Epithelial cell of prostate (primary cell): Measurements from ENCODE around the gene PDE11A.

Source experiments
- DNase-seq: peaks from one replicate; pipeline ENCODE4 v3.0.0-alpha.2; 2011; ENCODE audit warnings: low read depth, low spot score
- H3K27ac ChIP-seq: fragments of 450-650 bp; 2 replicates; pipeline ENCODE4 v1.5.1; 2017; ENCODE audit warnings: mild to moderate bottlenecking

The PDE11A gene

DNA sequence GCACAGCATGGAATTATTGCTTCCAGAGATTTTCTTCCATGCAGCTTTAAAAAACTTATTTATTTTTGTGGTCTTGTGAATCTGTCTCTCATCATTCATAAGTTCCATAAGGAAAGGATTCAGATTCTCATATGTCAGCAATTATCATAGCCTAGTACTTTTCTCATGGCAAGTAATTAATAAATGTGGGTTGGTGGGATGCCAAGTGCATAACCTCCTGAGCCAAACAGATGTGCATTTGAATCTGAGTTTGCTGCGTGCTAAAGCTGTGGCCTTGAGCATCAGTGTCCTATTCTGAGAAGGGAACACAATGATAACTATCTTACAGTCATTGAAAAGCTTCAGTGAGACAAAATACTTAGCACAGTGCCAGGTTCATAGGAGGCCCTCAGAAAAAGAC is 331.9 kb downstream of the PDE11A start:
- DNase-seq, result no peak

DNA sequence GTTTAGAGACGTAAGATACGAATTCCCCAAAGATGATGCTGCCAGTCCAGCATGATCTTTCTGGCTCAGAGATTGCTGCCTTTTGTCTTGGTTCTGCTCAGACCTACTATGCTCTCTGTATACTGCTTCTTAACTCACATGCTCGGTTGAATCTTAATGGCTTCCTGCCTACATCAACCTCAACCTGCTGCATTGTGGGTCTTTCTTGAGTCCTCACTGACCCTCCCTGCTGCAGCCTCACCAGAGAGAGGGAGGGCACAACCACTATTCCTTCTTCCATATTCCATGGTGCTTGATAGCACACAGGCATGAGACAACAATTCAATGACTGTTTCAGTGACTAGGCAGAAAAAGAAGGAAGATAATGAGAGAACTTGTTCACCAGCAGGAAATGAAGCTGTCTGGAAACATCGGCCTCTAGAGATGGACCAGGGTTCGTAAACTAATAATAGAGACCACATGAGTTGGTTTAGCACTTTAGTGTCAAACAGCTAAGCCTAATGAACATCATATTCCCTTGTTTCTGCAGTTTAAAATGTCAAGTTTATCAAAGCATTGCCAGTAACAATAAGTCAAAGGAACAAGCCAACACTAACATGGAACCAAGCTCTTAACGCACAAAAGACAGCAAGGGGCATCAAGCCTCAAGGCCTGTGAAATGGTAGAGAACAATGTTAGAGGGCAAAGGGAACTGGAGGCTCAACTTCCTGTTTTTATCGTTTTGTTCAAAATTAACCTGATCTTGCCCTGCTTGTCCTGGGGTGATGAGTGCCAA is 333.9 kb downstream of the PDE11A start:
- DNase-seq, result no peak
- H3K27ac ChIP-seq, result no peak overlapping the region

More for the DNA sequence above, 331.9 kb downstream of the PDE11A start:
- H3K27ac ChIP-seq, result no peak overlapping the region

DNA sequence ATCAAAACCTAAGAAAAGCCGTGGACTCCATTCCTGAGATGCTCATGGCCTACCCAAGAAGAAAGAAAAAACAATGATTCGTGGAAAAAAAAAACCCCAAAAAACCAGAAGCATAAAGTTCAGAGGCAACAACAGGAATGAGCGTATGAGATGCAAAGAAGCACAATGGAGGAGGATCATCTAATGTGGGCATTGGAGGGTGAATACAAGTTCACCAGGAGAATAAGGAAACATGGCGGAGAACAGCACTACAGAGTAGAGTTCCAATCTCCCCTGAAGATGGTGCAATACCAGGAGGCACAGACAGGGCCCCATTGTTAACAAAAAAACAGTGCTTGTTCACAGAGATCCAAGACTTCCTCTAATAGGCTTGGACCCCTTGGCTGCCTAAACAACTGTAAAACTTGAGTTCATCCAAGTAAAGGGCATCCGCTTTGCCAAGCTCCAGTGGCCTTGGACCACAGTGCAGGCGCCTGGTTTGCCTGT is 337.2 kb downstream of the PDE11A start:
- H3K27ac ChIP-seq, result no peak overlapping the region
- no peak for DNase-seq

DNA sequence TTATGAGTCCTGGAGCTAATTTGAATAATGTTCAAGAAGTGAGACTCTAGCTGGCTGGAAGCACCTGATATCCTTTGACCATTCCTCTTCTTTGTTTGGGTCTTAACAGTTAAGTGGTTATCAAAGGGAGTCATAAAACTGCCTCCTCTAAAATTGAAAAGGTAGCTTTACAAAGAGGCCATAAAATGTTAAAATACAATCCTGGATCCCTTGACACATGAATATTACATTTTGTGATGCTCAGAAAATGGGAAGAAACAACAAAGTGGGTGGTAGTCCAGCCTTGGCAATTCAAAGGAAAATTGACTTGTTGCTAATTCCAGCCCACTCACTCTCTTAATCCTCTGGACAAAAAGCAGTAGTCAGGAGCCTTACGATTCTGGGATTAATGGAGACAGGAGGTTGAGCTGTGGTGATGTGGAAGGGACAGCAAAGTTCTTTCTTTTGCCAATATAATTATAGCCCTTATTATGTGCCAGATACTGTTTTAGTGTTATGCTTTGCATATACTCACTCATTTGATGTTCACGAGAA is 339.2 kb downstream of the PDE11A start:
- no peak for DNase-seq
- H3K27ac ChIP-seq, result no peak overlapping the region

DNA sequence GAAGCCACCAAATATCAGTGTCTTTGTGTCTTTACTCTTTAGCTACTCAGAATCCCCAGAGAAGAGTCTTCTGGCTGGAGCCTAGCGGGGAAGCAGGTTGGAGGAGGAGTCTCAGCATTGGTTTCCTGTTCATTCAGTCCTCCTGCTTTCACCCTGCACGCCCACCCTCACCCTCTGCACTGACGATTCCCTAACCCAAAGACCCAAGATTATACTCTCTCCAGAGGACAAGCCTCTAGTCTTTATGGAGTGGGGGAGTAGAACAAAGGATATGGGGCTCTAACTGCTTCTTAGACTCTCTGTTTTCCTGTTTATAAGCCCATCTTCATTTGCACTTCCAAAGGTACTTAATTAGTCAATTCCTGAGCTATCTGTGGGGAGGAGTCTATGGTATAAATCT is 341.2 kb downstream of the PDE11A start:
- H3K27ac ChIP-seq, result no peak overlapping the region
- DNase-seq, result no peak

DNA sequence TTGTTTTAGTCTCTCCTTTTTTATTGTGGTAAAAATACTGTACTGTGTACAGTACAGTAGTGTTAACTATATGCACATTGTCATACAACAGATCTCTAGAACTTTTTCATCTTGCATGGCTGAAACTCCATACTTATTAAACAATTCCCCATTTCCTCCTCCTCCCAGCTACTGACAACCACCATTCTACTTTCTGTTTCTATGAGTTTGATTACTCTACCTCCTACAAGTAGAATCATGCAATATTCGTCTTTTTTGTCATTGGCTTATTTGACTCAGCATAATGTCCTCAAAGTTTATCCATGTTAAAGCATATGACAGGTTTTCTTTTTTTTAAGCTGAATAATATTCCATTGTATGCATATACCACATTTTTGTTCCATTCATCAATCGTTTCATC is 341.8 kb downstream of the PDE11A start:
- DNase-seq, result no peak

DNA sequence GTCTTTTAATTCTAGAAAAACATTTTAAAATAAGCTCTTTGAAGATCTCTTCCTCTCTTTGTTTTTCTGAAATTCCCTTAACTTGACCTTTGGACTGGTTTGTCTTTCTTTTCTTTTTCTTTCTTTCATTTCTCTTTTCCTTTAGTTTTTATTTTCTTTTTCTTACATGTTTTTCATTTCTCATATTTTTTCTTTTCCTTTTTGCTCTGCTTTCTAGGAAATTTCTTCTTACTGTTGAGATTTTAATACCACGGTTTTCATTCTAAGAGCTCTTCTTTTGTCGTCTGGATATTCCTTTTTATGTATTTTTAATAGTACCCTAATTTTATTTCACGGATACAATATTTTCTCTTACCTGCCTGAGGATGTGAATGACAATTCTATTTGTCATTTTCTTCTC is 342.2 kb downstream of the PDE11A start:
- no peak for DNase-seq
- H3K27ac ChIP-seq, result no peak overlapping the region

More for the DNA sequence above, 341.8 kb downstream of the PDE11A start:
- H3K27ac ChIP-seq, result no peak overlapping the region

DNA sequence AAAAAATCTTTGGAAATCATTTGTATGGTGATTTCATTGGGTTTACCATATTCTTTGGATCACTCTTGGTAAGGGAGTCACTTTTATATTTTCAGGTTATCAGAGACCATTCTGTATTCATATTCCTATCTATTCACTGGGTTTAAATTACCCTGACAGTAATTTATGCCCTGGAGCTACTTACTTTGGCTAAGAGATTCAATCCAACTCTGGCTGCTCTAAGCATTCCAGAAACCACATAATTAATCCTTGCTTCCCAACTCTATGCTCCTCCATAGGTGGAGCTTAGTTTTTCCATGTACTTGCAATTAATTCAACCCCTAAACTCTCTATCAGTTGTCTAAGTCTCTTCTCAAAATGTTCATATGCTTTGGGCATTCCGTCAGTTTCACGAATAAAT is 343.7 kb downstream of the PDE11A start:
- no peak for DNase-seq
- no peak overlapping the region for H3K27ac ChIP-seq

DNA sequence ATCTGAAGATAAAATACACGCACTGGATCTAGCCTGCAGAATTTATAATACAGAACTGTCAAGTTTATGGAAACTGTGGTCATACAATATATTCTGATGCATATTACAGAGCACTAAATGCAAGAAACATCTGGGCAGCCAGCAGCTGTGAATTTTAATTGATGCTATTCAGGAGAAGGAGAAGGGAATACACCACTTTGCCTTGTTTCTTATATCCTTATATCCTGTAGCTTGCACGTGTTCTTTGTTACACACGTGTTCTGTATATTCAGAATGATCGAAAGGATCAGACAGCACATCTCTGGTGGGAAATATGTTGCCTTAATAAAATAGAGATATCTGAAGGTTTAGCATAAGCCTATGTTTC is 344.2 kb downstream of the PDE11A start:
- no peak for DNase-seq

DNA sequence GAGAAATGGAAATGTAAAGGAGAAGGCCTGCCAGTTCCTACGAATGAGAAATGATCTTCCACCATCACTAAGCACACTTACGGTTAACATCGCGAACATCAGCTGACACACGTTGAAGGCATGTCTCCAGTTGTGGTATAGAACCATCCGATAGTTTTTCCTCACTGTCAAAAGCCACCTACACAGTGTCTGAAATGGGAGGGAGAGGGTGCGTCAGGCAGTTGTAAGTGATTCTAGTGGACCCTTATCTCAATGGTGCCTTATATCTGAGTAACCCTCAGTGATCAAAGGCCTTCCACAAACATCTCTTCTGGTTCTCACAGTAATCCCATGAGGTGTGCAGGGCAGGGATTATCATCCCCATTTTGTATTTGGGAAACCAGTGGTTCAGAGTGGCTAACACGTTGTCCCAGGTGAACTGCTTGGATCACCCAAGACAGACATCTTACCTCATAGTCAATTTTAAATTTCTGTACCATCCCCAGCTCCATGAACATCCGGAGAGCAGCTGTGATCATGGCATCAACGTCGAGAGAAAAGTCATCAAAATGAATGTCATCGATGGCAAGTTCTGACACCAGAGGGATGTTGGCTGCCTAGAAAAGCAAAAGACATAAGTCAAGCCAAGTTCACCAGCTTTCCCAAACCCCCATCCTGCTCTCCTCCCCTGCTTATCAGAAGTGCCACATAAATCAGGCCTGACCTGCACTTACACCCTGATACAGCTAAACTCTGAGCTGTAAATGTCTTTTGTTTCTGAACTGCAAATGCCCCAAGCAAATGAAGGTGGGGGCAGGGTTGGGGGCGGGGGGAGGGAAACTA is 344.8 kb downstream of the PDE11A start:
- no peak for DNase-seq

More for the DNA sequence above, 344.2 kb downstream of the PDE11A start:
- H3K27ac ChIP-seq, result no peak overlapping the region

DNA sequence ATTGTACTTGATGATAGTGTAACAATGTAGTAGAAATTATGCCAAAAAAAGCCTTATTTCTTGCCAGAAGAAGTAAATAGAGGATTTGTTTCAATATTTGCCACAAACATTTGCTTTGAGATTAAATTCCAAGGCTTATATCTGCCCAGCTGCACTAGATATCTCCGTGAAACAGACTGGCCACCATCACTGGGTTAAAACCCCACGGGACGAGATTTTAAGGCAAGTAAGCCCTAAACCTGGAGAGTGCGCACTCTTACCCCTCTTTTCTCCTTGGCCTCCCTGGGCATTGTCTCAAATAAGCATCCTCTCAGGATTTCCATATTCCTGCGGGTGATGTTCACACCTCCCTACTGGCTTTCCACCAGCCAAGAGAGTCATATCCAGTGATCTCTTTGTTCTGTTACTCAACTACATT is 345.6 kb downstream of the PDE11A start:
- no peak overlapping the region for H3K27ac ChIP-seq

More for the DNA sequence above, 344.8 kb downstream of the PDE11A start:
- no peak overlapping the region for H3K27ac ChIP-seq

DNA sequence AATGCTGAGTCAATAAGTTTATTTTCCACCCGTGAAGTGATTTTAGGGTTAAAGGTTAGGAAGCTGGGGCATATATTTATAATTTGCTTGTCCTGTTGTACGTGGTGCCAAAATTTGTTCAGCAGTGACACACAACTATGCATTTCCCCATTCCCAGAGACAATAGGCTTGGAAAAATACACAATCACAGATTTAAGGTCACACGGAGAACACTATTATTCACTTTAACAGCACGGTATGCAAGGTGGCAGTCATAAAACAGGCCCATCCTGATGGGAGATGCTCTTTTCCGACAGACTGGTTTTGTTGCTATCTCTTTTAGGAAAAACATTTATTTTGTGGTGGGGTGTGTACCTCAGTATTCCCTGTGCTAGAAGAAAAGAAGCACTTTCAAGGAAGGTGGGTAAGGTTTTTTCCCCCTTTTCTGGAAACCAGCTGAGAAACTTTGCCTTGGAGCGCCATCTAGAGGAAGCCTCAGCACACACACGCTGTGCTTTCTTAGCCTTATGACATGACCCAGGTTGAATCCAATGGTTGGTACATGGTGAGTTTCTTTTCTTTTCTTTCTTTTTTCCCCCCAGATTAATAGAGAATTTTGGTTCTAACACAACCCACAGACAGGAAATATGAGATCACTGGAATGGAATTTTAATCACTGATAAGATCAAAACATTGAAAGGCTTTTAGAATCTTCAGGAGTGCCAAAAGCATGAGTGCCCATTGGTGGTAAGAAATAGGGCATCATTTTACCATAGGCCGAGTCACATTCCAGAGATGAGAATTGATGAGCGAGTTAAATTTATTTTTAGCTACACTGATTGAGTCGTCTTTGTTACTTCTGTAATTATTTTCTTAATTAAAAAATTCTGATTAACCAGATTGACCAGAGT is 347.9 kb downstream of the PDE11A start:
- DNase-seq, result no peak
- H3K27ac ChIP-seq, result no peak overlapping the region

More for the DNA sequence above, 345.6 kb downstream of the PDE11A start:
- no peak for DNase-seq

DNA sequence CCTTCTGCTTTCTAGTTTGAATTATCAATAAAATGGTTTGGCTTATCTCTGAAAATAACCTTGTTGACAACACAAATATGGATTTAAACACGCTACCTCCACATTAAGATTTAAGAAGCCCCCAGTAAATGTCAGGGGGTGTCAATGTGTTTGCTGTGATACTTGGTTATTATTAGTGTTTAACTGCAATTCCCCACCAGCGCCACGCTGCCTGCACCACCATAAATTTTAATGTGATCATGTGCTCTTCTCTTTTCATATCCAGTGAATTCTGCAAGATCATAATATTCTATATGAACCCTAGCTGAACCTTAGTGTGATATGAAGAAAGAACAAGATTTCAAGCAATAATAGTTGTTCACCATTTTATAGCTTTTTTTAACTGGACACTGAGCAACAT is 349.3 kb downstream of the PDE11A start:
- DNase-seq, result no peak
- no peak overlapping the region for H3K27ac ChIP-seq

DNA sequence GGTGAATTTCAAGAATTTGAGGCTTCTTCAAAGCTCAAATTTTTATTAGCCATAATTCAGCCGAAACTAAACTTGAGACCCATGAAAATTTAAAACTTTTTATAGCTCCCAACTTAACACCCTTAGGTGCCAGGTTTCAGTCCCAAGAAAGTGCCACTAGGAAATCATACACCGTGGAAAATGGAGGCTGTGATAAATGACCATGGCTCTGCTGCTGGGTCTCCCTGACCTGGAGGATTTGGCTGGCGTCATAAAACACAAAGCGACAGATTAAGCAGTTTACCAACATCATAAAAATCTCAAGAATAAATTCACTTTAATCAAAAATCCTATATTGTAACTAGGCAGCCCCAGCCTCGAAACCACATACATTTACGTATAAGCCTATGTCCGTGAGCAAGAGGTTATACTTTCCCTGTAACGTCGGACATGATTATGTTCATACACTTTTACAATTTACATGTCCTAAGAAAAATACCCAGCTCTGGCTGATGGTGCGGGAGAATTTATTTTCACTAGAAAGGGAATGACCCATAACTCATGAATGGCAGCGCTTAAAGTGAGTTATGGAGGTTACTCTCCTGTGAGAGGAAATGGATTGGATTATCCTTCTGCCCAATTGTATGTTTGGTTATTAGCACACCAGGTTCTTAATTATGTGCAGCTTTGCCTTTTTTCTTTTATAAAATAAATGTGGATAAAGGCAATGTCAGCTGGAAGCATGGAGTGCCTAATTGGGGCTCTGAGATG is 350.6 kb downstream of the PDE11A start:
- DNase-seq, result no peak
- no peak overlapping the region for H3K27ac ChIP-seq

DNA sequence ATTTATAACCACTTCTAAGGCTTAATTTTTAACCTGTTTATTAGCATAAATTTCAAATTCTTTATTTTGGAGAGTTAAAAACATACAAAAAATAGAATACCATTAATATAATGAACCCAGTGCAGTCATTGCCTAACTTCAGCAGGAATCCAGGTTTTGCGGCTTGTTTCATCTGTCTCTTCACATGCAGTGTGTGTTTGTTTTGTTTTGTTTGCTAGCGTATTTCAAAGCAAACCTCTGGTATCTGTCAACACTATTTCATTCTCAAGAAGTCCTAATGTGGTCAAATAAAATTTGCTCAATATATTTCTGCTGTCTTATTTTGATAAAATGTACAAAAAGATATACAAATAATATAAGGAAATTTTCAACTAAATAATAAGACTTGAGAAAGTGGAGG is 351.5 kb downstream of the PDE11A start:
- H3K27ac ChIP-seq, result no peak overlapping the region
- DNase-seq, result no peak

DNA sequence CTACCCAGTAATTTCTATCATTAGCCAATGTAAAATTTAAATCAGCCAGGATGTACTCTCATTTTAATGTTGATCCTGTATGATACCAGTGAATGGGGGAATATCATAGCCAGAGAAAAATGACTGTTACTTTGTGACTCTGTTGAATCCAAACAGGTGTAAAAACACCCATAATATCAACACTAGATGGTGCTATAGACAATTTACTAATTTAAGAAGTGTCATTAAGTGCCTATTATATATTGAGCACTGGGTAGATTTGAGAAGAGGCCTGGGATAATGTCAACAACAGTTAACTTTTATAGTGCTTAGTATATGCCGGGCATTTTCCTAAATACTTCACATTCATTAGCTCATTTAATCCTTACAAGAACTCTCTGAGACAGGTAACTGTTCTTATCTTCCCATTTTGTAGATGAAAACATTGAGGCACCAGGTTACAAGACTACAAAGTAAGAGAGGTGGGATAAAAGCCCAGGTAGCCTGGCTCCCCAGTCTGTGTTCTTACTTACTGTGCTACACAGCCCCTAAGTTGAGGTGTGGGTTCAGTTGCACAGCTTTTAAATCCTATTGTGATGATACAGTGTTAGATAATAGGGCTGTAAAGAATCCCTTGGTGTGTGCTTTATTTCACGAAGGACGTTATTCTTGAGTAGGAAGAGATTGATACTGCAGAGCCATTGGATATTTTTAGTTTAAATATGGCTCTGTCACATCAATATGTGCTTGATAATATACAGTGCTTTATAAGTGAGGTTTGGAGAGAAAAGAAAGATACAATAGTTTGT is 354.6 kb downstream of the PDE11A start:
- DNase-seq, result no peak
- H3K27ac ChIP-seq, result no peak overlapping the region

DNA sequence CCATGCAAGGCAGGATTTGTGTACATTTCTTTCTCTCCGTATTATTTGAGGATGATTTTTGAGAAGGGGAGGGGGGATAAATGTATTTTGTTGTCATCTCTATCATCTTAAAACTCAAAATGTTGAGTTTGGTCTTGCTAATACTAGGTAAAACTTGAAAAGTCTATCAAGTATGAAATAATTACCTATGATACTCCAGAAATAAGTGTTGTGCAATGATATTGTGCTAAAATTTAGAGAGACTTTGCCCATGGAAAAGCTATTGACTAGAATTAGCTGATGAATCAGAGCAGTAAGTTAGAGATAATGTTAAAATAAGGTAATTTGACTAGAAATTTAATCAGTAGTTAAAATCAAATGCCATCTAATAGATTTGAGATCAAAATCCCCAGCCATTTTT is 356.1 kb downstream of the PDE11A start:
- no peak overlapping the region for H3K27ac ChIP-seq

DNA sequence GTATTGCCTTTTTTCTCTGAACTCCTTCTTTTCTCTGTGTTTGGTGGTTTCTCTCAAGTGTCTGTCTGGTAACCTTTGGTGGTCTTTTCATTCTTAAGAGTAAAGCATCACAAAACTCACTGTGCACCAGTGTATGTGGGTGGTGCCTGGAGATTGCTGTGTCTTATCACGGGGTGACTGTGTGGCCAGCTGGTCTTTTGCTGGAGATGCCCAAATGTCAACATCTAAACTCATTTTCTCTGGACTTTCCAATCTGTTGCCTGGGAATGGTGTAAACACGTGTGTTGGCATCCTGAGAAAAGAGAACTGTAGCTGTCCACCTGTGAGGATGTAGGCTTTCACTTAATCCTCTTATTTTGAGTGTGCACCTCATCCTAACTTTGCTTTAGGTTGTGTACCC is 356.8 kb downstream of the PDE11A start:
- DNase-seq, result no peak
- no peak overlapping the region for H3K27ac ChIP-seq

More for the DNA sequence above, 356.1 kb downstream of the PDE11A start:
- no peak for DNase-seq

DNA sequence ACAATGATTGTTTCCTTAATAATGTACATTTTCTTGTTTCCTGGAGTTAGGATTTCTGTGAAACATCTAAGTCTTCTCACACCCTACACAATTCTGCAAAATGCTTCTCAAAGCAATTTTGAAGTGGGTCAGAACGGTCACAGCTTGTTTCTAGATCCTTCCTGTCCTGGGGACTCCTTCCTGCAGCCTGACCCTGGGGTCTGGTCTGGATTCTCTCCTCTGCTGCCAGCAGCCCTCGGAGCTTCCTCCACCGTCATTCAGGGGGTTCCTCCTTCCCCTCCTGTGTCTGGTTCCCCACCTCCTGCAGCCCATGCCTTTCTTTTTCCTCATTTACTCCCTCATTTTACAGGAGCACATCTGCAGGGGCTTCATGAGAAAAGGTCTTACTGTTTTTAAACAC is 357.9 kb downstream of the PDE11A start:
- no peak for DNase-seq
- H3K27ac ChIP-seq, result no peak overlapping the region
